GM12874 (cell line): ENCODE results near the gene PANK4.

Source experiments
- TF ChIP-seq, protein P1 (sequence below): IDR thresholded peaks from 2 replicates; pipeline ENCODE4 v1.5.1; 2011; ENCODE audit warnings: low read depth, mild to moderate bottlenecking, control low read depth, low read length, moderate library complexity; ENCODE audit not compliant: insufficient read depth

The PANK4 gene

GRCh38 chr1:2480986-2481364, 45.4 kb downstream of the PANK4 start:
- TF ChIP-seq, protein P1, sequence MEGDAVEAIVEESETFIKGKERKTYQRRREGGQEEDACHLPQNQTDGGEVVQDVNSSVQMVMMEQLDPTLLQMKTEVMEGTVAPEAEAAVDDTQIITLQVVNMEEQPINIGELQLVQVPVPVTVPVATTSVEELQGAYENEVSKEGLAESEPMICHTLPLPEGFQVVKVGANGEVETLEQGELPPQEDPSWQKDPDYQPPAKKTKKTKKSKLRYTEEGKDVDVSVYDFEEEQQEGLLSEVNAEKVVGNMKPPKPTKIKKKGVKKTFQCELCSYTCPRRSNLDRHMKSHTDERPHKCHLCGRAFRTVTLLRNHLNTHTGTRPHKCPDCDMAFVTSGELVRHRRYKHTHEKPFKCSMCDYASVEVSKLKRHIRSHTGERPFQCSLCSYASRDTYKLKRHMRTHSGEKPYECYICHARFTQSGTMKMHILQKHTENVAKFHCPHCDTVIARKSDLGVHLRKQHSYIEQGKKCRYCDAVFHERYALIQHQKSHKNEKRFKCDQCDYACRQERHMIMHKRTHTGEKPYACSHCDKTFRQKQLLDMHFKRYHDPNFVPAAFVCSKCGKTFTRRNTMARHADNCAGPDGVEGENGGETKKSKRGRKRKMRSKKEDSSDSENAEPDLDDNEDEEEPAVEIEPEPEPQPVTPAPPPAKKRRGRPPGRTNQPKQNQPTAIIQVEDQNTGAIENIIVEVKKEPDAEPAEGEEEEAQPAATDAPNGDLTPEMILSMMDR = no peak

DNA sequence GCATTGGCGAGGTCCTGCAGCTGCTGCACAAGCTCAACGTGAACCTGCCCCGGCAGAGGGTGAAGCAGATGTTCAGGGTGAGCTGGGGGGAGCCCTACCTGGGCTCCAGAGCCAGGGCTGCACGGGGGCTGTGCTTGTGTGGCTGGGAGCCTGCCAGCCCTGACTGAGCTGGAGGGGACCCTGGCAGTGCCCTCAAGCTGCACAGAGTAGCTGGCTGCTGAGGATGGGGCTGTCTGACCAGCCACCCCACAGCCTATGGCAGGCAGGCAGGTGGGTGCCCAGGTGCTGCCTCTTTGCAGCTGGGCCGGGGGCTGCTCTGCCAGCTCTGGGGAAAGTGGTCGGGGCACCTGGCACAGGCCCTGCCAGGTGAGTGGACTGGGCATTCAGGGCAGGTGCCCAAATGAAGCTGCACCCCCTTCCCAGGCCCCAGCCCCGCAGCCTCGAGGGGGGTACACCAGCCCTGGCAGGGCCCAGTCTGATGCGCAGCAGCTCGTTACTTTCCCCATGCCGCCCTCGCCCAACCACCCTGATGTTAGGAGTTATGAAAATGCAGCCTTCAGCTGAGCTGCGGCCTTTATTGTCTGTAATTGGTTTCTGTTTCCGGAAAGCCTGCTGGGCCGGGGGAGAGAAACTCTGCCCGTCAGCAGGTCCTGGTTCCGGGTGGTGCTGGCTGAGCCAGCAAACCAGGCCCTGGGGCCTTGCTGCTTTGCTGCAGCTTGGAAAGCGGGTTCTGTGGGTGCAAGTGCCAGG, 46.0 kb downstream of the PANK4 start:
- TF ChIP-seq, protein P1 = no peak

- TF ChIP-seq, protein P1 = no peak
Measured at GRCh38 chr1:2479618-2480017, 46.8 kb downstream of the PANK4 start.

DNA sequence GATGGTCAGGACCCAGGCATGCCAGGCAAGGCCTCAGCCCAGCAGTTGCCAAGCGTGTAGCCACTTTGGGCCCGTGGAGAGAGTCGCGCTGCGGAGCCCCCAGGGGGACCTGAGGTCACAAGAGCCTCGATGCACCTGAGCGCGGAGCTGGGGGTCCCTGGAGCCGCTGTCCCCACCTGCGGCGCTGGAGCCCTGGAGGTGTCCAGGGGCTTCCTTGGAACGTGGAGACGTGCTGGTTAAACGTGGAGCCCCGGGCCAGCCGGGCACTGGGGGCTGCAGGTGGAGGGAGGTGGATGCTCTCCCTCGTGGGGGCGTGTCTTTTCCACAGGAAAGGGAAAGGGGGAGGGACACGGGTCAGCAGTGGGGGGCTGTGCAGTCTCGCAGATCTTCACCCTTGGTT, 47.2 kb downstream of the PANK4 start:
- TF ChIP-seq, protein P1 = no peak

DNA sequence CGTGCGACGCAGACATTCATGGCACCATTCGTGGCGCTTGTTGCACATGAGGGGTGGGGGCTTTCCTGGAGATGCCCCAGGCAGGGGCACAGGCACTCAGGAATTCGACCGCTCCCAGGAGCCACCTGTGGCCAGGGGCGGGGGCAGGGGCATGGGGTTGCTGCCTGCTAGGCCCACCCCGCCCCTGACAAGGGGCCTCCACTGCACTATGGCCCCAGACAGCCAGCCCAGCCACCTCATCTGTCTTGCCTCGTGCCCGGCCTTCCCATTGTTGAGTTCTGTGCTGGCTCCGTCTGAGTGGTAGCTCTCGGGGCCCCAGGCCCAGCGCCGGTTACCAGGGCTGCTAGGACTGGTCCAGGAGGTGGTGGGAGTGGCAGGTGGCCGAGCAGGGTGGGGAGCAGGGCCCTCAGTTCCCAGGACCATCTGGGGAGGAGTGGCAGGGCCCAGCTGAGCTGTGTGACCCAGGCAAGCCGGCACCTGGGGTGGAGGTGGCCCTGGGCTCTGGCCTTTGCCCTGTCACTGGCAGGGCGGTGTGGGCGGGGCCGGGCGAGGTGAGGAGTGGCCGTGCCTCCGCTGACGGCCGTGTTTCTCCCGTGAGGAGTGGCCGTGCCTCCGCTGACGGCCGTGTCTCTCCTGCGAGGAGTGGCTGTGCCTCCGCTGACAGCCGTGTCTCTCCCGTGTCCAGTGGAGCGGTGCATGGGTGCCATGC, 48.5 kb downstream of the PANK4 start:
- TF ChIP-seq, protein P1 = no peak

- TF ChIP-seq, protein P1 = no peak
Measured at GRCh38 chr1:2477309-2477708, 49.1 kb downstream of the PANK4 start.

DNA sequence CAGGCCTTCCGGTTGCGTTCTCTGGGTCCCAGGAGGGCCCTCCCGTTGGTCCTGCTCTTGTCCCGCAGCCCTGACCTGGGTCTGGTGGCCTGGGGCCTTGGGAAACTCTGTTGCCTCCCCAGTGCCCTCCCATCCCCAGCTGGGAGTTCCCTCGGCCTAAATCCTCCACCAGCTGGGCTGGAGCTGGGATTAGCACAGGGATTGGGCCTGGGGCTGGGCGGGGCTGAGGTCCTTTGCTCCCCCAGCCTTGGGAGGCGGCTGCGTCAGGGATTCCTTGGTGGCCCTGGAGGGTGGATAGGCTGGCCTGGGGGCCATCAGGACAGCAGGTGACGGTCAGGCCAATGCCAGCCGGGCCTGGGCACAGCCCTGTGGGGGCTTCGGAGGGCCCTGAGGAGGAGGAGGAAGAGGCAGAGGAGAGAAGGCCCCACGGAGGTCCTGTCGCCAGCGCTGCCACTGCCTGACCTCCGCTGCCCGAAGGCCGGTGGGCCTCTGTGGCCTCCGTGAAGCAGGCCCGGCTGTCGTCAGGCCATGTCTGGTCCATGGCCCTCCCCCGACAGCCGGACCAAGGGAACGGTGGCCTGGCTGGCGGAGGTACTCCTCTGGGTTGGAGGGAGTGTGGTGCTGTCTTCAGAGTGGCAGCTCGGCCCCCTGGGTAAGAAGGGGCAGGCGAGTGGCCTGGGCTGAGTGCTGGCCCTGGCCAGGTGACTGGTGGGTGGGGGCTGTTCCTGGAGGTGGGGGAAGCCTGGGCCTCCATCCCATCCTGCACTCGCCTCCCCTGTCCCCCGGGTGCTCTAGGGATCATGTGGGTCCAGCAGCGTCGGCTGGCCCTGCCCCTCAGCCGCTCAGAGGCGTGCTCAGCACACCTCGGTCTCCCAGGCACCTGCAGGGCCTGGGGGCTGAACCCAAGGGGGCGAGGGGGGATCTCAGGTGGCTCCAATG, 50.1 kb downstream of the PANK4 start, which contains the start of gene PLCH2:
Gene PLCH2, plus strand, starts transcription at position 229 of the 939 bp plus-strand sequence. Its CDS starts 300 bp downstream, at position 529.
- TF ChIP-seq, protein P1 = no peak
